ENCODE results near the gene PTX4. TPM values are rescaled to one million over a fixed set of nuclear protein-coding genes. Genes with fewer than 3 reads are reported as not detected.
A peak's percentile ranks its signal among the peaks of the same experiment; 100 is the strongest.
"Not testable (repeated sequence)": the region's sequence is repeated elsewhere in the genome, so short reads cannot be mapped to it uniquely, and the experiment has no call there.

The PTX4 gene
- total RNA-seq, 1 donor from 2014 or later, result not detected

- intact Hi-C loops (cut with DNase I), result loop anchor here (5.0 to 10.0 kb wide), 2 partner anchors 69 to 123 kb away; partner anchors contain the start of genes CRAMP1, IFT140 and UQCC4
- no peak for DNase-seq (ENCODE audit: low spot score)
Measured at GRCh38 chr16:1491327-1491726, 2.6 kb upstream of the PTX4 start.

- intact Hi-C loops (cut with DNase I), result no loop called here
- DNase-seq (ENCODE audit: low spot score), result no peak
Measured at GRCh38 chr16:1489077-1489476, 333 bp upstream of the PTX4 start.

- intact Hi-C loops (cut with DNase I), result no loop called here
- DNase-seq (ENCODE audit: low spot score), result no peak
Measured at GRCh38 chr16:1488054-1488601, 616 bp downstream of the PTX4 start.

GRCh38 chr16:1487395-1488053, 1.2 kb downstream of the PTX4 start:
- intact Hi-C loops (cut with DNase I), result no loop called here
- no peak for DNase-seq (ENCODE audit: low spot score)

GRCh38 chr16:1486551-1487390, 2.0 kb downstream of the PTX4 start:
- intact Hi-C loops (cut with DNase I), result no loop called here
- no peak for DNase-seq (ENCODE audit: low spot score)

- DNase-seq (ENCODE audit: low spot score), result no peak
- intact Hi-C loops (cut with DNase I), result no loop called here
Measured at GRCh38 chr16:1485847-1486496, 2.8 kb downstream of the PTX4 start.

GRCh38 chr16:1481906-1482835, 6.6 kb downstream of the PTX4 start:
- intact Hi-C loops (cut with DNase I), result no loop called here
- no peak for DNase-seq (ENCODE audit: low spot score)

GRCh38 chr16:1478937-1479336, 9.8 kb downstream of the PTX4 start:
- not testable (repeated sequence) for DNase-seq (ENCODE audit: low spot score)
- intact Hi-C loops (cut with DNase I), result loop anchor here (5.0 kb wide), 1 partner anchor 348 kb away; the partner anchor contains the start of genes FAHD1 and HAGH

- no peak for DNase-seq (ENCODE audit: low spot score)
- intact Hi-C loops (cut with DNase I), result loop anchor here (5.0 kb wide), 1 partner anchor 350 kb away; the partner anchor contains the start of genes FAHD1 and HAGH
Measured at GRCh38 chr16:1477033-1477432, 11.7 kb downstream of the PTX4 start.

- no peak for DNase-seq (ENCODE audit: low spot score)
- intact Hi-C loops (cut with DNase I), result loop anchor here (5.0 kb wide), 1 partner anchor 352 kb away; the partner anchor contains the start of genes FAHD1 and HAGH
Measured at GRCh38 chr16:1475552-1476114, 13.1 kb downstream of the PTX4 start.

GRCh38 chr16:1474796-1475551, 13.8 kb downstream of the PTX4 start, which contains the start of gene CLCN7:
Gene CLCN7, minus strand, starts transcription at chr16:1475028. Its CDS starts 54 bp downstream, at chr16:1474974.
- peak; percentile 95 for DNase-seq (ENCODE audit: low spot score)
- intact Hi-C loops (cut with DNase I), result loop anchor here (5.0 kb wide), 1 partner anchor 352 kb away; the partner anchor contains the start of genes FAHD1 and HAGH

GRCh38 chr16:1474082-1474795, 14.5 kb downstream of the PTX4 start:
- intact Hi-C loops (cut with DNase I), result no loop called here
- DNase-seq (ENCODE audit: low spot score), result no peak

- intact Hi-C loops (cut with DNase I), result no loop called here
- no peak for DNase-seq (ENCODE audit: low spot score)
Measured at GRCh38 chr16:1472974-1473373, 15.8 kb downstream of the PTX4 start.

GRCh38 chr16:1471569-1472194, 17.1 kb downstream of the PTX4 start:
- DNase-seq (ENCODE audit: low spot score), result no peak
- intact Hi-C loops (cut with DNase I), result no loop called here

GRCh38 chr16:1470481-1471251, 18.1 kb downstream of the PTX4 start:
- no peak for DNase-seq (ENCODE audit: low spot score)
- intact Hi-C loops (cut with DNase I), result no loop called here

- intact Hi-C loops (cut with DNase I), result no loop called here
Measured at GRCh38 chr16:1469693-1470201, 19.0 kb downstream of the PTX4 start.

More at GRCh38 chr16:1469693-1470201, 19.0 kb downstream of the PTX4 start:
- DNase-seq (ENCODE audit: low spot score), result no peak

Measured in cardiac septum (tissue), 1 donor.